OCI-LY7 (cell line): Measurements from ENCODE around the gene ARL2.

Experiments used
- CTCF ChIP-seq: fragments of 200-600 bp; sonication (generic); conservative IDR thresholded peaks from 2 replicates; pipeline ENCODE4 v1.5.1; 2014; ENCODE audit warnings: mild to moderate bottlenecking, antibody characterized with exemption, low read length, moderate library complexity, mixed read lengths
- EZH2phosphoT487 ChIP-seq: fragments of 200-600 bp; sonication (generic); IDR thresholded peaks from 2 replicates; pipeline ENCODE4 v1.6.1; 2018; ENCODE audit warnings: low read depth, borderline replicate concordance, mild to moderate bottlenecking, mixed run types, antibody characterized with exemption, low read length, moderate library complexity, mixed read lengths

GRCh38 chr11:65059523-65059922 lies 45.6 kb downstream of the ARL2 start:
- no peak for TF ChIP-seq CTCF
- no peak for TF ChIP-seq EZH2phosphoT487
